Activated effector memory CD4-positive, alpha-beta T cell treated with Interleukin-2 at 50 U/mL for 16 hours (primary cell): Measurements from ENCODE around the gene ADCY1.

Experiments used
- DNase-seq: peaks from one replicate; pipeline ENCODE4 v3.0.0-alpha.2; 2020

ADCY1 gene

GRCh38 chr7:45654341-45654740, 80.2 kb downstream of the ADCY1 start:
- no peak for DNase-seq

GRCh38 chr7:45655539-45655938, 81.4 kb downstream of the ADCY1 start:
- no peak for DNase-seq

GRCh38 chr7:45656431-45656830, 82.3 kb downstream of the ADCY1 start:
- no peak for DNase-seq

- no peak for DNase-seq
These were observed 83.1 kb downstream of the ADCY1 start for GRCh38 chr7:45657136-45657889.

- DNase-seq, result no peak
These were observed 83.9 kb downstream of the ADCY1 start for GRCh38 chr7:45657890-45658715.

GRCh38 chr7:45658716-45659495, 84.7 kb downstream of the ADCY1 start:
- DNase-seq, result no peak

- DNase-seq, result no peak
These were observed 85.5 kb downstream of the ADCY1 start for GRCh38 chr7:45659496-45660139.

- DNase-seq, result no peak
These were observed 86.2 kb downstream of the ADCY1 start for GRCh38 chr7:45660201-45660900.

- DNase-seq, result no peak
These were observed 86.7 kb downstream of the ADCY1 start for GRCh38 chr7:45660901-45661211.

- no peak for DNase-seq
These were observed 87.3 kb downstream of the ADCY1 start for GRCh38 chr7:45661302-45661995.

- DNase-seq, result no peak
These were observed 87.8 kb downstream of the ADCY1 start for GRCh38 chr7:45662018-45662417.

- no peak for DNase-seq
These were observed 88.5 kb downstream of the ADCY1 start for GRCh38 chr7:45662540-45663166.

- DNase-seq, result no peak
These were observed 89.2 kb downstream of the ADCY1 start for GRCh38 chr7:45663167-45663921.

- DNase-seq, result no peak
These were observed 89.9 kb downstream of the ADCY1 start for GRCh38 chr7:45663965-45664633.

GRCh38 chr7:45665172-45665571, 91.0 kb downstream of the ADCY1 start:
- no peak for DNase-seq

- no peak for DNase-seq
These were observed 96.1 kb downstream of the ADCY1 start for GRCh38 chr7:45670227-45670626.

- DNase-seq, result no peak
These were observed 96.5 kb downstream of the ADCY1 start for GRCh38 chr7:45670717-45671116.

GRCh38 chr7:45677311-45677900, 103.2 kb downstream of the ADCY1 start:
- no peak for DNase-seq

GRCh38 chr7:45679516-45679915, 105.3 kb downstream of the ADCY1 start:
- no peak for DNase-seq

- DNase-seq, result no peak
These were observed 106.6 kb downstream of the ADCY1 start for GRCh38 chr7:45680776-45681175.
